Pancreas (tissue), 10 donors: ENCODE measurements around the gene FBXO11. TPM values are rescaled to one million over a fixed set of nuclear protein-coding genes. Genes with fewer than 3 reads are reported as not detected.

ENCODE experiments used
- ATAC-seq, 4 donors: fragments of 200-7000 bp; cut with Tn5 transposase; one replicate each; pipeline versions ENCODE4 v1.8.0 to v1.9.1; 2020; ENCODE audit warnings: mild to moderate bottlenecking in 4 of 4, moderate library complexity in 4 of 4
- DNase-seq, 6 donors: peaks; one replicate each; pipeline ENCODE4 v3.0.0-alpha.2; 2020
- FAIRE-seq: peaks from 2 replicates; lab custom pipeline; 2012; peaks lifted over from hg19 to GRCh38; lab: Jason Lieb, UNC
- H3K27ac ChIP-seq, 4 donors: fragments of 200-600 bp; sonication (generic); 1 replicate in 3 of 4; 2 replicates in 1 of 4; pipeline versions ENCODE4 v1.5.0 to v1.8.0; 2020
- H3K27me3 ChIP-seq, 4 donors: fragments of 200-600 bp; one replicate each; pipeline ENCODE4 v1.8.0; 2021
- H3K36me3 ChIP-seq, 3 donors: fragments of 200-600 bp; sonication (generic) in 1 of 3; one replicate each; pipeline versions ENCODE4 v1.5.0 to v1.8.0; 2020 to 2021
- H3K4me1 ChIP-seq, 3 donors: fragments of 200-600 bp; one replicate each; pipeline ENCODE4 v1.8.0; 2021
- H3K4me3 ChIP-seq, 4 donors: fragments of 200-600 bp; sonication (generic) in 2 of 4; one replicate each; pipeline versions ENCODE4 v1.5.0 to v1.8.0; 2020 to 2021
- H3K9me3 ChIP-seq, 4 donors: fragments of 200-600 bp; one replicate each; pipeline ENCODE4 v1.8.0; 2021
- CTCF ChIP-seq, 4 donors: fragments of 200-600 bp; sonication (generic) in 3 of 4; IDR thresholded peaks; one replicate each; pipeline versions ENCODE4 v1.5.0 to v1.8.0; 2021; ENCODE audit warnings: antibody characterized with exemption in 4 of 4
- WGBS, 2 donors: extraction: QIAGEN DNeasy Blood & Tissue Kit; methylation state at CpG; one replicate each; pipeline ENCODE4 v1.1.7; 2013; 5-methylcytosine and 5-hydroxymethylcytosine counted together
- intact Hi-C, 3 donors: fragments of 100-400 bp; cut with DNase I; formaldehyde crosslinking; loops; one replicate each; pipeline versions ENCODE4 v1.11.1 to v1.14.2; 2022
- polyA plus RNA-seq, 2 donors: library from polyadenylated mRNA; stranded (reverse); fragments of 200-250 nt; gene quantifications; one replicate each; pipeline ENCODE4 v1.2.3, GENCODE V29; 2013
- total RNA-seq, 6 donors: library from RNA; stranded (reverse); fragmentation: NEBNext Ultra II Directional in 4 of 6; extraction: Animal tissue kit (Norgen Biotek cat#: 25700) in 4 of 6; gene quantifications; one replicate each; pipeline versions ENCODE4 v1.2.1 to v1.2.4, GENCODE V29; 2021 to 2023
- donor health status: healthy with polysubstance abuse.
- donor health status: DM: no; HTN: no; CAD: no; lungs with moderate emphysema.
- donor health status: DM: no; HTN: no; CAD: no.
- donor health status: control.
- donor health status: control.
- donor health status: Bipolar disorder and iron deficiency.
- donor health status: DM: yes; HTN: yes; CAD: no.
- donor health status: DM: no; HTN: no; CAD: no.
- donor health status: DM: no; HTN: no; CAD: no.
- donor health status: DM: yes; HTN: yes; CAD: no.

The FBXO11 gene
- total and polyA plus RNA-seq, 8 donors: 15.2 to 40.1 (median 24.8) TPM

GRCh38 chr2:47844162-47844561 lies 62.1 kb downstream of the FBXO11 start:
- no peaks in the 10 kb centered on the region for H3K9me3 ChIP-seq
- intact Hi-C loops: no loop called here
- no peak for ATAC-seq
- H3K27ac ChIP-seq: no peak overlapping the region
- DNase-seq: no peak
- H3K36me3 ChIP-seq: no peaks in the 10 kb centered on the region
- FAIRE-seq: no peak
- H3K27me3 ChIP-seq: no peaks in the 10 kb centered on the region
- H3K4me1 ChIP-seq: peaks cover 0 to 3% (median 0%) of the 10 kb centered on the region in 3 donors
- TF ChIP-seq CTCF (IDR thresholded peaks at IDR 0.05): no peak
- WGBS, 2 donors: 88 to 89% methylated on average over 2 of the region's 2 CpGs
- no peak overlapping the region for H3K4me3 ChIP-seq

GRCh38 chr2:47843407-47843806 lies 62.9 kb downstream of the FBXO11 start:
- H3K36me3 ChIP-seq: peaks cover 0 to 5% (median 0%) of the 10 kb centered on the region in 3 donors
- H3K9me3 ChIP-seq: no peaks in the 10 kb centered on the region
- DNase-seq (no peak), ATAC-seq (no peak), FAIRE-seq (no peak)
- H3K27me3 ChIP-seq: no peaks in the 10 kb centered on the region
- intact Hi-C loops: no loop called here
- H3K4me1 ChIP-seq: no peaks in the 10 kb centered on the region
- no peak overlapping the region for H3K4me3 ChIP-seq
- TF ChIP-seq CTCF (IDR thresholded peaks at IDR 0.05): no peak
- no peak overlapping the region for H3K27ac ChIP-seq
- WGBS, 2 donors: 100% methylated on average over 1 of the region's 1 CpG

DNA sequence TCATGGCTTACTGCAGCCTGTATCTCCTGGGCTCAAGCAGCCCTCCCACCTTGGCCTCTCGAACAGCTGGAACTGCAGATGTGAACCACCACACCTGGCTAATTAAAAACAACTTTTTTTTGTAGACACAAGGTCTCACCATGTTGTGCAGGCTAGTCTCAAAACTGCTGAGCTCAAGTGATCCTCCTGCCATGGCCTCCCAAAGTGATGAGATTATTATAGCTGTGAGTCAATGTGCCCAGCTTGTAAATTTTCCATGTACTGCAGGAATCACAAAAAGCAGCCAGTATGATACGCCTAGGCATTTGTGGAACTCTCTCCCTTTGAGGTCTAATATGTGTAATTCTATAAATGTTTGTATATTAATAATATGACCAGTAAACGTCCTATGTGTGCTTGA lies 63.5 kb downstream of the FBXO11 start:
- ATAC-seq: peak in 1 of 4 donors; percentile 25
- no peak for TF ChIP-seq CTCF (IDR thresholded peaks at IDR 0.05)
- H3K36me3 ChIP-seq: peaks cover 0 to 10% (median 0%) of the 10 kb centered on the region in 3 donors
- H3K4me3 ChIP-seq: no peak overlapping the region
- intact Hi-C loops: no loop called here
- FAIRE-seq: no peak
- WGBS, 2 donors: 74 to 75% methylated on average over 3 of the region's 3 CpGs
- no peaks in the 10 kb centered on the region for H3K9me3 ChIP-seq
- H3K27ac ChIP-seq: no peak overlapping the region
- no peaks in the 10 kb centered on the region for H3K27me3 ChIP-seq
- DNase-seq: no peak
- H3K4me1 ChIP-seq: no peaks in the 10 kb centered on the region

DNA sequence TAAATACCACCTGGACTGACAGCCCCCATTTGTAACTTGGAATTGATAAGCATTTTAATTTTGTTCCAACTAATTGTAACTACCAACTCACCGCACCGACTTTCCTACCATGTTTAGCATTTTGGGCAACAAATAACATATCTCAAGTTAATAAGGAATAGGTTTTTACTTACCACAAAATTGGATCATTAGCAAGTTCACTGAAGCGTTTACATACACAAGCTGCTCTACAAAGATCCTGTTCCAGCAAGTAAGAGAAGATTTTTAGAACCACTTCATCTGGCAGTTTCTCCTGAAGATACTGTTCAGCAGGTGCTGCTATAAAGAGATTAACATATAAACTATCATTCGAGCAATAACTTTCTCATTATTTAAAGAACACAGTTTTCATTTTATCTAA lies 67.6 kb downstream of the FBXO11 start:
- no peak for ATAC-seq
- no peak for TF ChIP-seq CTCF (IDR thresholded peaks at IDR 0.05)
- no peaks in the 10 kb centered on the region for H3K27me3 ChIP-seq
- H3K27ac ChIP-seq: no peak overlapping the region
- WGBS, 2 donors: 76 to 77% methylated on average over 4 of the region's 4 CpGs
- no peak overlapping the region for H3K4me3 ChIP-seq
- intact Hi-C loops: no loop called here
- no peaks in the 10 kb centered on the region for H3K4me1 ChIP-seq
- no peaks in the 10 kb centered on the region for H3K9me3 ChIP-seq
- DNase-seq: no peak
- peaks cover 0 to 37% (median 18%) of the 10 kb centered on the region in 3 donors for H3K36me3 ChIP-seq
- no peak for FAIRE-seq

DNA sequence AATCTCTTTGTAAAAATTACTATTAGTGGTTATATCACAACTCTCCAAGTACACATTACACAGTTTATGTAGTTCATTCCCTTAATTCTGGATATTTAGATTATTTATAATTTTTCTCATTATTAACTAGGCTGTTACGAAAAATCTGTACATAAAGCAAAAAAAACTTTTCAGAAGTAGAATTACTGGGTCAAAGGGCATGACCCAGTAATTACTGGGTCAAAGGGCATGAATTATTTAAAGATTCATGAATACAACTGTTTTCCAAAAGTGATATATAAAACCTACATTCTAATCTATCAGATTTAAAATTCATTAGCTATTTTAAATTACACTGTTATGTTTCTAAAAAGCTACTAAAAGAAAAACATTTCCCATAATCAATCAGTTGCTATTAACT lies 68.0 kb downstream of the FBXO11 start:
- Histone ChIP-seq H3K9me3 (no peaks in the 10 kb centered on the region), H3K27me3 (no peaks in the 10 kb centered on the region), H3K36me3 (peaks cover 0 to 41% (median 18%) of the 10 kb centered on the region in 3 donors), H3K4me1 (no peaks in the 10 kb centered on the region), H3K4me3 (no peak overlapping the region), H3K27ac (no peak overlapping the region)
- intact Hi-C loops: no loop called here
- ATAC-seq (no peak), FAIRE-seq (no peak), DNase-seq (no peak)
- WGBS, 2 donors: 93 to 95% methylated on average over 1 of the region's 1 CpG
- no peak for TF ChIP-seq CTCF (IDR thresholded peaks at IDR 0.05)
